GM23338 (cell line): ENCODE data around the gene DENND11.

ENCODE experiments used
- CREB1 ChIP-seq: fragments of 250-450 bp; sonication (Bioruptor Pico); IDR thresholded peaks from 2 replicates; pipeline ENCODE4 v1.5.0; 2020; ENCODE audit warnings: low read depth, mild to moderate bottlenecking, moderate library complexity
- CTCF ChIP-seq, 2 experiments: fragments of 200-600 bp in 1 of 2; sonication (generic) in 1 of 2; conservative IDR thresholded peaks; 2 replicates each; pipeline versions ENCODE4 v1.5.1 to v1.6.1; 2016 to 2017; ENCODE audit warnings: antibody characterized with exemption in 2 of 2, low read depth in 2 of 2, mild to moderate bottlenecking in 2 of 2, moderate library complexity in 1 of 2
- ETS1 ChIP-seq: IDR thresholded peaks from 2 replicates; pipeline ENCODE4 v1.6.1; 2016; ENCODE audit warnings: antibody characterized with exemption
- JUNB ChIP-seq: IDR thresholded peaks from one replicate; pipeline ENCODE4 v1.6.1; 2016; ENCODE audit warnings: antibody characterized with exemption; ENCODE audit not compliant: unreplicated experiment
- POLR2AphosphoS5 ChIP-seq: IDR thresholded peaks from 2 replicates; pipeline ENCODE4 v1.6.1; 2016; ENCODE audit warnings: antibody characterized with exemption, low read depth

GRCh38 chr7:141659501-141659900, 42.5 kb downstream of the DENND11 start:
- no peak for TF ChIP-seq CTCF (conservative IDR thresholded peaks at IDR 0.05; ENCODE audit: low read depth in 2 of 2)
- TF ChIP-seq JUNB: no peak
- no peak for TF ChIP-seq CREB1 (CRISPR knock-in tag)
- no peak for TF ChIP-seq POLR2AphosphoS5
- TF ChIP-seq ETS1: no peak
